Activated CD4-positive, CD25-positive, alpha-beta regulatory T cell treated with anti-CD3 and anti-CD28 coated beads, Interleukin-2, amount 50 U/mL, for 16 hours (primary cell): ENCODE data around the gene GET4.
"Not testable (repeated sequence)": the region's sequence is repeated elsewhere in the genome, so short reads cannot be mapped to it uniquely, and the experiment has no call there.

Source experiments
- DNase-seq: peaks from one replicate; pipeline ENCODE4 v3.0.0-alpha.2; 2020; ENCODE audit warnings: low read depth, low spot score

GET4 gene

DNA sequence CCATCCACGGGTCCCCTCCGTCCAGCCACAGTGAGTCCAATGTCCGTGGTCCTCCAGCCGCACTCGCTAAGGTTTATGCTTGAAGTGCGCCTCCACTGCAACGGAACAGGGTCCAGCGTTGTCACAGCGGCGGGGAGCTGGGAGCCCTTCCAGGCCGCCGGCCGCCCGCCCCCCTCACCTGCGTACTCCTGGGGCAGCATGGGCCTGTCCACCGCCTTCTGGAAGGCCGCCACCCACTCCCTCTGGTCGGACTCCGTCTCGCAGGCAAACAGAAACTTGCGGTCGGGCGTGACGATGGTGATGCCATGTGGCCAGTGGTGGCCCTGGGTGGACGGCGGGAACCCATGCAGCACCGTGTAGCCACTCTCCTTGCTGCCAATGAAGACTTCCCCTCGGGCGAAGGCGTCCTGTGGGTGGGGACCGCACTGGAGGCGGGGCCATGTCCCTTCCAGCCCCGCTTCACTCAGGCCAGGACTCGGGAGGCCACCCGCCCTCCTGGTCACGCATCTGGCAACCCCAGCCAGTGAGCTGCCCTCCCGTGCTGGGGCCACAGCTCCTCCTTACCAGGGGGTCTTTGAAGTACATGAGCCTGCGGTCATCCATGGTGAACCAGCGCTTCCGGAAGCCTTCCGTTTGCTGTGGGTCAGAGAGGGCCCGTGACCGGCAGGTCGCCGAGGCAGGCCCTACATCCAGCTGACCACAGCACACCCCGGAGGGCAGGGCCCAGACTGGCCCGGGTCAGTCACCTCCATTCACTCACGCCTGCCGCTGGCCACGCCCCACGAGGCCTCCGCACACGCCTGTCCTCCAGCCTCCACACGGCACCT lies 22.7 kb downstream of the GET4 start:
- no peak for DNase-seq

GRCh38 chr7:899806-900205 lies 23.5 kb downstream of the GET4 start:
- no peak for DNase-seq

DNA sequence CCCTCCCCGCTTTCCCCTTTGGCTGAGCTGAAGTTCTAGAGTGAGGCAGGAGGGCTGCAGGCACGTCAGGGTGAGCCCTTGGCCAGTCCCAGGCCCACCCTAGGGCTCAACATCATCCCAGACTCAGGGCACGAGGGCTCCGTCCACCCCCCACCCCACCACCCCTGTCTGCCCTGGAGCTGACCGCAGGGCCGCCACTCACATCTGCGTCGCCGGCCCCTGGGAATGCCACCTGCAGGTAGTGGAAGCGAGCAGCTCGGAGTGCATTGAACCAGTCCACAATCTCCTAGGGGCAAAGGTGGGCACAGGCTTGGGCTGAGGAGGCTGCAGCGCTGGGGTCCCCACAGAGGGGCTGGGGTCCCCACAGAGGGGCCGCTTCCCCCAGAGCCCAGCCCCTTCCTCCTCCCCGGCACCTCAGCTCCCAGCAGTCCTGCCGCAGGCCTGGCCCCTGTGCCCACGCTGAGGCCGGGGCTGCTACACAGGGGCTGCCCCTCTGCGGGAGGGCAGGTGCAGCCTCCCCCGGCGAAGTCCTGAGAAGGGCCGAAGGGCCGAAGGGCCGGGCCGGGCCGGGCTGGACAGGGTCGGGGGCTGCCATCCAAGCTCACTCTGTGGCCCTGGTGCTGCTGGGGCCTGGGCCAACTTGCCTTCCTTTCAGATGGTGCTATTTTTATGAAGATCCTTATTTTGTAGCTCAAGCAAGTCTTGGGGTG lies 24.1 kb downstream of the GET4 start:
- DNase-seq = no peak

DNA sequence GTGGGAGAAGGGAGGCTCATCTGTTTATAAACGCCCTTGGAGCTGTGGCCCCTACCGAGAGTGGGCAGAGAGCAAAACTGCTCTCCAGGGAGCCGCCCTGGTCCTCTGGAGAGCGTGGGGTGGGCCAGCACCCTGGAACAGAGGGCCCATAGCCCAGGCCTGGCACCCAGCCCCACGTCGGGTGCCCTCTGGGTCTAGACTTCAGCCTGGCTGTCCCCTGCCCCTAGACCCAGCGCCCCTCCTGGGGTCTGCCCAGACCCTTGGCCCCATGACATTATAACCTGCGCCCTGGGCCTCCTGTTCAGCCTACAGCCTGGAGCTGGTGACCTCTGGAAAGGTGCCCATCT lies 24.7 kb downstream of the GET4 start:
- no peak for DNase-seq

DNA sequence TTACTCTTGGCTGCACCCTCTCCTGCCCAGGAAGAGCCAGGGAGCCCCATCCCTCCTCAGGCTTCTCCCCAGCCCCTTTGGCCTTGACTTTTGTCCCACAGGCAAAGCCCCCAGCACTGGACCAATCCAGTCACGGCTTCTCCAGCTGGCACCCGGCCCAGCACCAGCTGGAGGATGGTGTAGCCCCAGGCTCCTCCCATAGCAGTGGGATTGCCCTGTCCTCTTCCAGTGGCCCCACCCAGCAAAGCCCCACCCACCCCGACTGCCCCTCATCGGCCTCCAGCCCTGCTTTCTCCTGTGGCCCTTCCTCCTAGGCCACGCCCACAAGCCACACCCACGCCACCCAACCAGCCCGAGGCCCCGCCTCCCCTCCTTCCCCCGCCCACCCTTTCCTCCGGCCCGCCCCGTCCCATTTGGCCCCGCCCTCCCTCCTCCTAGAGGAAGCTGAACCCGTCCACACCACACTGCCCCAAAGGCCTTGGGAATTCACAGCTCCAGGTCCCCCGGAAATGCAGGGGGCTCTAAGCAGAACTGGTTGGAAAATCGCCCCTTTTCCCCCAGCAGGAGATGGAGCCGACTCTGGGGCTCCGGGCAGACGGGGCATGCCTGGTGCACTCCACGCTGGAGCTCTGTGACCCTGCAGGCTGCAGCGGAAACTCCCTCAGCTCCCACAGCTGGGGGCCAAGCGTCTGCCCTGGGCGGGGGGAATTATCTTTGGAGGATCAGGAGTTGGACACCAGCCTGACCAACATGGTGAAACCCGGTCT lies 25.2 kb downstream of the GET4 start:
- DNase-seq = no peak

GRCh38 chr7:902996-903395 lies 26.6 kb downstream of the GET4 start:
- no peak for DNase-seq

- DNase-seq = no peak
Observed at GRCh38 chr7:903921-904755, 27.8 kb downstream of the GET4 start.

- DNase-seq = no peak
Observed at GRCh38 chr7:904847-905246, 28.5 kb downstream of the GET4 start.

GRCh38 chr7:906776-907157 lies 30.4 kb downstream of the GET4 start:
- DNase-seq = no peak

DNA sequence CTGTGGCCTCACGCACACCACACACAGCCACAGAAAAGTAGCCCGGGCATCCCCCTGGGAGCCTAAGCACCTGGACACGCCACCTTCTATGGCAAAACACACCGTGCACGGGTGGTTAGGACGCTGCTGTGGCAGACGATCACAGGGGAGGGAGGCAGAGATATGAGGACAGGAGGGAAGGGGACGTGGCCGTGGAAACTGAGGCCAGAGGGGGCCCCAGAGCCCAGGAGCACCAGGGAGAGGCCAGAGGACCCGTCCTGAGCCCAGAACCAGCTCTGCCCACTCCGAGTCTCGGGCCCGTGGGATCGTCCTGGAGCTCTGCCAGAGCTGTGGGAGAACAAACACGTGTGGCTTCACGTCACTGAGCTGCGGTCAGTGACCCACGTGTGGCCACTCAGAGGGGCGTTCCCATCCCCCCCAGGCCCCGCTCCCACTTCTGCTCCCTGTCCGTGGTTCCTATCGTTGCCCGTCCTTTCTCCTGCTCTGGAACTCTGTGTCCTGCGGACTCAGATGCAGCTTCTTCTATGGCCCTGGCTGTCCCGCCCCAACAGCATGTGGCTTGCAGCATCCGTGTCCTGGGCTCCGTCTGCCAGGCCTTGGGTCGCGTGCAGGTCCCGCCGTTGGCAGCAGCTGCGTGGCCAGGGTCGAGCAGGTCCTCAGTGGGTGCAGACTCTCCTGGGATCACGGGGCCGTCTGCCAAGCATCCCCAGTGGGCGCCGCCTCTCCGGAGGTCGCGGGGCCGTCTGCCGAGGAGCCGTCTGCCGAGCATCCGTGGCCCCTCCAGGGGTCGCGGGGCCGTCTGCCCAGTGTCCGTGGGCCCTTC lies 31.0 kb downstream of the GET4 start:
- DNase-seq = no peak

DNA sequence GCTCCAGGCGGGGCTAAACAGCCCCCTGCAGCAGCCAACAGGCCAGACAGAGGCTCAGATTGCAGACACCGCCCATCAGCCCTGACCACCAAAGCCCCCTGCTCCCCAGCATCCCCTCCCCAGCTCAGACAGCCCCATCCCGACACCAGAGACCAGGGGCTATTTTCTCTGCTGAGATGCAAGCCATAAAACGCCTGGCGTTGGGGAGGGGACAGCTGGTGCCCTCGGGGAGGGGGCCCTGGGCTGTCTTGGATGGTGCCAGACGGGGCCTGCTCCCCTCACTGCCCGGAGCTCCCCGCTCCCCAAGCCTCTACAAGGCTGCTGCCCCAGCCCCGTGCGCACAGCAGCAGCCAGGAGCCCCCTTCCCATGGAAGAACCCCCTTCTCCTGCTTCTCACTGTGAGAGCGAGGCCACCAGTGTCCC lies 31.8 kb downstream of the GET4 start:
- no peak for DNase-seq

DNA sequence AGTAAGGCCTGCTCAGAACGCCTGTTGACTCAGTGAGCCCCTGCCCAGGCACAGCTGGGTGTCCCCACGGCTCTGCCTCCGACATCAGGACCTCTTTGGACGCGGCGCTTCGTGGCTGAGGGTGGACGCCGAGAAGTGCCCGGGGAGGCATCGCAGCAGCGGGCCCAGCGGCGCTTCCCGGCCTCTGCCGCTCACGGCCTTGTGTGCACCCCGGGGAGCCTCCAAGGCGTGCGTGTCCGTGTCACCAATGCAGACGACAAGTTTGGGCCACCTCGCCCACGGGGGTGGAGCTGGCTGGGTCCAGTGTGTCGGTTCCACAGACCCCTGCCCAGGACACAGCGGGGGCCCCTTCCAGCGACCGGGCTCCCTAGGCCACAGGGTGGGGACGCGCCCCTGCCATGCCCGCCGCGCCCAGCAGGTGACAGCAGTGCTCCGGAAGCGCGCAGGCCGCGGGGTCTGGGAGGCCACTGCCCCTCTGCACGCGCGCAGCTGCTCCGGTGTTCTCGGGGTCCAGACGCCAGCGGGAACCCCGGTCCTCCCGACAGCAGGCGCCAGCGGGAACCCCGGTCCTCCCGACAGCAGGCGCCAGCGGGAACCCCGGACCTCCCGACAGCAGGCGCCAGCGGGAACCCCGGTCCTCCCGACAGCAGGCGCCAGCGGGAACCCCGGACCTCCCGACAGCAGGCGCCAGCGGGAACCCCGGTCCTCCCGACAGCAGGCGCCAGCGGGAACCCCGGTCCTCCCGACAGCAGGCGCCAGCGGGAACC lies 32.4 kb downstream of the GET4 start:
- DNase-seq = not testable (repeated sequence)

DNA sequence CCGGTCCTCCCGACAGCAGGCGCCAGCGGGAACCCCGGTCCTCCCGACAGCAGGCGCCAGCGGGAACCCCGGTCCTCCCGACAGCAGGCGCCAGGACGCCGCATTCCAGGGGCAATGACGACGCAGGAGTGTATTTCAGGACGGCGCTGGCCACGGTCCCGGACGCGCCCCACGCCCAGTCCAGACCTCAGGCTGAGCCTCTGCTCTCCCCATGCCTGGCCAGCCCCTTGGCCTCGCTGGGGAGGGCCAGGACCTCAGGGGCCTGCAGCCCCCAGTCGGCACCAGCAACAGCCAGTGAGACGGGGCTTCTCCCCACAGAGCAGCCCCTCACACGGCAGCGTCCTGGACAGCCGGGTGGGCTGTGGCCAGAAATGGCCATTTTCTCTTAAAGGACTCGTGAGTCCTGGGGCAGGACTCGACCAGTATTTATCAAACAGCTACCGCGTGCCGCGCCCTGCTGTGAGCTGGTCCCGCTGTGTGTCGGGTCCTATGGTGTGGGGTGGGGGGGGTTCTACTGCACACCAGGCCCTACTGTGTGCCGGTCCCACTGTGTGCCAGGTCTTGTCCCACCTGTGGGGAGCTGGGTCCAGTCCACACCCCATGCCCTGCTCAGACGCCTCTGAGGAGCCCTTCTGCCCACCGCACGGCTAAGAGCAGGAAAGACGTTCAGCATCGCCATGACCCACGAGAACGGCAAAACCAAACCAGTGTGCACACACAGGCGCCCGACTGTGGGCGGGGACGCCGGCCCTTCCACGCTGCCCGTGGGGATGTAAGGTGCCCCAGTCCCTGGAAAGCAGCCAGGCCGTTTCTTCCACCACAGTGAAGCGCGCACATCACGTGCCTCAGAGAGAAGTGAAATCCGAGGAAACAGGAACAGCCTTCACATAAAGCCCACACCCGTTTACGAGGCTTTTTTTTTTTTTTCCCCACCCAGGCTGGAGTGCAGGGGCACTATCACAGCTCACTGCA lies 33.3 kb downstream of the GET4 start:
- DNase-seq = no peak

- DNase-seq = no peak
Observed at GRCh38 chr7:910441-910861, 34.1 kb downstream of the GET4 start.

DNA sequence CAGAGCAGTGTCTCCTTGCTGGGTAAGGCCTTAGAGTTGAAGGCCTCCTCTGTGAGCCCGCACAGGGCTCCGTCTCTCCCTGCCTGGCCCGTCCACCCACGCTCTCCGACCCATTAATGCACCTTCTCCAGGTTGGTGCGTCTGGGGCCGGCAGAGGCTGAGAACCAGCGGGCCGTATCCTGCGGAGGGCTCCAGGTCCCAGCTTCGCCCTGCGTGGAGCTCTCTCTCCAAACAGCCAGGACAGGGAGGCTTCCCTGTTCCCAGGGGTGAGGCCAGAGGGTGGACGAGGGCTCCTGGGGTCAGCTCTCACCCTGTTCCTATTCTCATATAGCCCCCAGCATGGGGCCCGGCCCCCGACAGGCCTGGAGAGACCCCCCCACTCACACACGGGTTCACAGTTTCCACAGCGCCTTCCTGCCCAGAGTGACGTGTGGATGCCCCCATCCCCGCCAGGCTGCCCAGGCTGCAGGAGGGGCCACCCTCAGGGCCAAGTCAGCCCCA lies 34.6 kb downstream of the GET4 start:
- DNase-seq = no peak

DNA sequence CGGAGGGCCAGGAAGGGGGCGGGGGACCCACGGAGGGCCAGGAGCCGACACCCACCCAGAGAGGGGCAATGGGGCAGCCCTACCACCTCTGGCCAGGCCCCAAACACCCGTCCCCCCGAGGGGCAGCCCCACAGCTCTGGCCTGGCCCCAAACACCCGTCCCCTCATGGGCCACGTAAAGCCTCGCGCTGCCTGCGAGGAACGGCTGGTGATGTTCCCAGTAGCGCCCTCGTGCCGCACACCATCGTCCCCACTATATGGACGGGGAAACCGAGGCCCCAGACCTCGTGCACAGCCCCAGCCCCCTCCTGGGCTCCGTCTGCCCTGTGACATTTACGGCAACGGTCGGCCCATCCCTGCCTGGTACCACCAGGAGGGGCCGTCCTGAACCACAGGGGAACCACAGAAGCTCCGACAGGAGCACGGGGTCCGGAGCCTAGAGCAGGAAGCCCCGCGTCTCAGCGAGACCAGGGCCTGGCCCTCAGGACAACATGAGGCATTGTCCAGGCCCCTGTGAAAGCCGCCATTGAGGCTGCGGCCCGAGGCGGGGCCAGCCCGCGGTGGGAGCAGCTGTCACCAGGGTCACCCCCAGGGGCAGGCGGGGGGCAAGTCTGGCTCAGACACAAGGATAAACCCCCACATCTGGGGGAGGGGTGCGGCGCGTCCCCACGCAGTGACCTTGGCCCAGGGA lies 35.6 kb downstream of the GET4 start:
- DNase-seq = no peak

DNA sequence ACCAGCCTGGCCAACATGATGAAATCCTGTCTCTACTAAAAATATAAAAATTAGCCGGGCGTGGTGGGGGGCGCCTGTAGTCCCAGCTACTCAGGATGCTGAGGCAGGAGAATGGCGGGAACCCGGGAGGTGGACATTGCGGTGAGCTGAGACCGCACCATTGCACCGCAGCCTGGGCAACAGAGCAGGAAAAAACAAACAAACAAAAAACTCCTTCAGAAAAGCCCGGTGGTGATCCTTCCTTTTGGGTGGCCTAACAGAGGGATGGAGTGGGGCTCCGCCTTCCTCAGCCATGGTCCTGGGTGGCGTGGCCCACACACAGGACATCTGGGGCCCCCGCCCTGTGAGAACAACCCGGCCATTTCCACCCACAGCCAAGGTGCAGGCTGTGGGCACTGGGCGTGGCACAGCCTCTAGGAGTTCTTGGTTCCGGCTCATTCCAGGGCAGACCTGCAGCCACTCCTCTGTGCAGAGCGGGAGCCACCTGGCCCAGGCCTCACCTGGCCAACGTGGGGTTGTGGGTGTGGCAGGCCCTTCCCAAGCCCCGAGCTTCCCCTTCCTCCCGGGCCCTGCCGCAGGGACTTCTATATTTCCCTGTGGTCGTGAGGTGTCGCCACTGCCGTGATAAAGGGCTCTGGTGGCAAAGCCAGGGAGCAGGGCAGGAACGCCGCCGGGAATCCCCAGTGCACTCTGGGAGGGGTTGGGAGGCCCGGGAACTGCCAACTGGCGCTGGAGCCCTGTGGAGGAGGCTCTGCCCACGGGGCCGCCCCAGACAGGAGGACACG lies 37.6 kb downstream of the GET4 start:
- no peak for DNase-seq
